SK-N-SH (cell line): ENCODE data around the gene JMJD1C. TPM values are rescaled to one million over a fixed set of nuclear protein-coding genes. Genes with fewer than 3 reads are reported as not detected.
A peak's percentile ranks its signal among the peaks of the same experiment; 100 is the strongest.

Source experiments
- CTCF ChIA-PET: fragments of 300-600, 350-600 bp; formaldehyde crosslinking; extraction: SDS; loops from one replicate; lab custom pipeline; 2021; lab: Yijun Ruan, JAX
- POLR2A ChIA-PET: fragments of 350-600 bp; sonication (Branson Sonifier 250); formaldehyde crosslinking; extraction: SDS; loops from one replicate; lab custom pipeline; 2020; ENCODE audit warnings: antibody characterized with exemption, inconsistent platforms; lab: Yijun Ruan, JAX
- DNase-seq: peaks from one replicate; pipeline ENCODE4 v3.0.0; 2012
- H2AFZ ChIP-seq: fragments of 200-600 bp; sonication (generic); 2 replicates; pipeline ENCODE4 v1.8.1; 2016; ENCODE audit warnings: antibody characterized with exemption, mild to moderate bottlenecking, low read depth
- H3F3A ChIP-seq: fragments of 200-600 bp; sonication (generic); replicated peaks from 2 replicates; pipeline ENCODE3; 2016; ENCODE audit warnings: antibody characterized with exemption, mild to moderate bottlenecking; ENCODE audit not compliant: insufficient read depth
- H3K27ac ChIP-seq, 2 experiments: fragments of 200-500 bp in 1 of 2; fragments of 200-600 bp in 1 of 2; sonication (Bioruptor generic) in 1 of 2; sonication (generic), shearing (Covaris generic) in 1 of 2; 2 replicates each; pipeline versions ENCODE4 v1.5.1 to v1.6.1; 2014 to 2016; ENCODE audit warnings: low read depth in 2 of 2, inconsistent platforms in 1 of 2, low read length in 1 of 2, mild to moderate bottlenecking in 1 of 2, mixed read lengths in 1 of 2
- H3K27me3 ChIP-seq: fragments of 200-600 bp; sonication (generic), shearing (Covaris generic); 2 replicates; pipeline ENCODE4 v1.6.1; 2016; ENCODE audit warnings: mixed run types; ENCODE audit not compliant: insufficient read depth
- H3K36me3 ChIP-seq, 2 experiments: fragments of 200-500 bp in 1 of 2; fragments of 200-600 bp in 1 of 2; sonication (Bioruptor generic) in 1 of 2; sonication (generic) in 1 of 2; replicated peaks in 1 of 2; 2 replicates each; pipeline versions ENCODE3 to v1.5.1; 2014 to 2016; ENCODE audit warnings: low read length in 1 of 2, mild to moderate bottlenecking in 1 of 2; ENCODE audit not compliant: insufficient read depth in 2 of 2, control insufficient read depth in 1 of 2
- H3K4me1 ChIP-seq, 2 experiments: fragments of 200-500 bp in 1 of 2; fragments of 200-600 bp in 1 of 2; sonication (Bioruptor generic) in 1 of 2; sonication (generic), shearing (Covaris generic) in 1 of 2; 2 replicates each; pipeline versions ENCODE4 v1.5.1 to v1.6.1; 2014 to 2016; ENCODE audit warnings: low read depth in 1 of 2, low read length in 1 of 2, mixed run types in 1 of 2; ENCODE audit not compliant: insufficient read depth in 2 of 2, control insufficient read depth in 1 of 2
- H3K4me2 ChIP-seq: fragments of 200-600 bp; sonication (generic), shearing (Covaris generic); 2 replicates; pipeline ENCODE4 v1.6.1; 2017; ENCODE audit warnings: mixed run types
- H3K4me3 ChIP-seq, 2 experiments: fragments of 200-500 bp in 1 of 2; fragments of 200-600 bp in 1 of 2; sonication (Bioruptor generic) in 1 of 2; sonication (generic), shearing (Covaris generic) in 1 of 2; 2 replicates each; pipeline versions ENCODE4 v1.5.1 to v1.8.1; 2014 to 2016; ENCODE audit warnings: low read depth in 2 of 2, inconsistent platforms in 1 of 2, low read length in 1 of 2, mild to moderate bottlenecking in 1 of 2, mixed read lengths in 1 of 2, moderate library complexity in 1 of 2
- H3K79me2 ChIP-seq: fragments of 200-600 bp; sonication (generic); 2 replicates; pipeline ENCODE4 v1.8.1; 2017; ENCODE audit warnings: mild to moderate bottlenecking; ENCODE audit not compliant: insufficient read depth
- H3K9ac ChIP-seq: fragments of 200-600 bp; sonication (generic); 2 replicates; pipeline ENCODE4 v1.6.1; 2017; ENCODE audit warnings: mixed run types
- H3K9me2 ChIP-seq: fragments of 200-600 bp; sonication (generic); 2 replicates; pipeline ENCODE4 v1.6.1; 2017; ENCODE audit warnings: mixed run types
- H3K9me3 ChIP-seq: fragments of 200-600 bp; sonication (generic); 2 replicates; pipeline ENCODE4 v1.6.1; 2017; ENCODE audit warnings: mixed run types, mild to moderate bottlenecking, moderate library complexity
- H4K20me1 ChIP-seq: fragments of 200-600 bp; sonication (generic); 2 replicates; pipeline ENCODE4 v1.6.1; 2017; ENCODE audit warnings: mild to moderate bottlenecking, mixed run types; ENCODE audit not compliant: insufficient read depth
- EP300 ChIP-seq, 2 experiments: IDR thresholded peaks; 2 replicates each; pipeline versions ENCODE4 v1.4.0 to v1.6.1; 2012; ENCODE audit warnings: borderline replicate concordance in 1 of 2, low read depth in 1 of 2, low read length in 1 of 2
- GABPA ChIP-seq: IDR thresholded peaks from 2 replicates; pipeline ENCODE4 v1.4.0; 2012; ENCODE audit warnings: low read depth, mild to moderate bottlenecking
- MEF2A ChIP-seq: IDR thresholded peaks from 2 replicates; pipeline ENCODE4 v1.4.0; 2012; ENCODE audit warnings: low read depth, borderline replicate concordance
- MXI1 ChIP-seq: IDR thresholded peaks from 2 replicates; pipeline ENCODE4 v1.6.1; 2012; ENCODE audit warnings: mild to moderate bottlenecking, low read depth, low read length, improper control_type of control experiment
- RAD21 ChIP-seq: IDR thresholded peaks from 2 replicates; pipeline ENCODE4 v1.6.1; 2012; ENCODE audit warnings: mild to moderate bottlenecking, low read length
- RCOR1 ChIP-seq: fragments of 150-350 bp; IDR thresholded peaks from 2 replicates; pipeline ENCODE4 v1.6.1; 2017; ENCODE audit warnings: antibody characterized with exemption, low read length
- RFX5 ChIP-seq: IDR thresholded peaks from 2 replicates; pipeline ENCODE4 v1.6.1; 2012; ENCODE audit warnings: mild to moderate bottlenecking, improper control_type of control experiment, low read length
- TAF1 ChIP-seq: IDR thresholded peaks from 2 replicates; pipeline ENCODE4 v1.6.1; 2012; ENCODE audit warnings: low read depth, mild to moderate bottlenecking, low read length, moderate library complexity, borderline replicate concordance
- TEAD4 ChIP-seq: IDR thresholded peaks from 2 replicates; pipeline ENCODE4 v1.4.0; 2012; ENCODE audit warnings: mild to moderate bottlenecking, borderline replicate concordance; ENCODE audit not compliant: insufficient read depth
- YY1 ChIP-seq: IDR thresholded peaks from 2 replicates; pipeline ENCODE4 v1.4.0; 2012; ENCODE audit warnings: low read depth, mild to moderate bottlenecking
- WGBS: methylation state at CpG from one replicate; pipeline ENCODE4 v1.1.6; 2017; ENCODE audit warnings: low lambda C conversion rate; 5-methylcytosine and 5-hydroxymethylcytosine counted together
- polyA plus RNA-seq, 3 experiments: library from polyadenylated mRNA; depleted of rRNA; stranded (reverse); fragments of >200 nt; gene quantifications; 2 replicates each; pipeline ENCODE4 v1.2.3, GENCODE V29; 2012
- TF ChIP-seq, protein P1 (sequence below): fragments of 200-600 bp; sonication (generic); IDR thresholded peaks from 2 replicates; pipeline ENCODE4 v1.6.1; 2017; ENCODE audit warnings: antibody characterized with exemption, mild to moderate bottlenecking, moderate library complexity
- TF ChIP-seq, protein P2 (sequence below): IDR thresholded peaks from 2 replicates; pipeline ENCODE4 v1.4.0; 2012; ENCODE audit warnings: low read depth, borderline replicate concordance
- TF ChIP-seq, protein P3 (sequence below): IDR thresholded peaks from 2 replicates; pipeline ENCODE4 v1.6.1; 2012; ENCODE audit warnings: mild to moderate bottlenecking, low read depth, low read length, moderate library complexity
- TF ChIP-seq, protein P4 (sequence below): IDR thresholded peaks from 2 replicates; pipeline ENCODE4; 2012
- TF ChIP-seq, protein P5 (sequence below): IDR thresholded peaks from 2 replicates; pipeline ENCODE4 v1.4.0; 2012; ENCODE audit warnings: low read depth
- TF ChIP-seq, protein P6 (sequence below): IDR thresholded peaks from 2 replicates; pipeline ENCODE4 v1.4.0; 2012; ENCODE audit warnings: low read depth, borderline replicate concordance

JMJD1C gene
- polyA plus RNA-seq, 1 of the 3 experiments (the other 2 are of a cell fraction): 11.7 TPM

DNA sequence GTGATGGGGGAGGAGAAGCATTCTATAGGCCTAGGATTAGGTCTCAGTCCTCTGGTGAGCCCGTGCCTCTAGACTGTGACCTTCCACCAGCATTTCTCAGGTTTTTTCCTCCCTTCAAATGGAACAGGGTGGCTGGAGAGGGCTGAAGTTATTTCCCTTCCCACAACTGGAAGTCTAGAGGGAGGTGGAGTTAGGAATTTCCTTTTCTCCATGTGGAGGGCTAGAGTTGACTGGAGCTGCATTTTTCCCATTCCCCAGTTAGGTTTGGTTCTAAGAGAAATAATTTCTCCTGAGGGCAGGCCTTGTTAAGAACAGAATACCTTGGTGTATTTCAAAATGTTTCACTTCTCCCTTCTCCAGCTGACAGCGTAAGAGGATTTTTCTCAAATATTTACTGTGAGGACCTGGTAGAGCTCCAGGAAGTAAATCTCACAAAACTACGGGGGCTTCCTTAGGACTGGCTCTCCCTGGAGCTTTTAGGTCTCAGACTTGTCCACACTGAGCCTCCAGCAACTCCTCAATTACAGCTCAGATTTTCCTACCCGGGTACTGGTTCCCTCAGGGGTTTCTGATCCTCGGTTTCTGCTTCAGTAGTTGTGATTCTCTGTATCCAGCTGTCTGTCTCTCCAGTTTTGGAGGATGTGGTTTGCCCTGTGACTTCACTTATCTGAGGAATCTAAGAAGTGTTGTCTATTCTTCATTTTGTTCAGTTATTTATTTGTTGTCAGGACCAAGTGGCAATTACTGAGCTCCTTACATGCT lies 49.4 kb upstream of the JMJD1C start:
- 82% methylated on average over 5 of the region's 5 CpGs for WGBS
- Histone ChIP-seq H3K79me2 (peaks cover 100% of the 10 kb centered on the region), H3K36me3 (peaks cover 10 to 31% of the 10 kb centered on the region in 2 experiments), H3K9me2 (no peaks in the 10 kb centered on the region), H3K9me3 (peaks cover 7% of the 10 kb centered on the region; the same call in 1 of the 2 replicates), H2AFZ (no peak overlapping the region), H3F3A (peaks cover 7% of the 10 kb centered on the region), H4K20me1 (peaks cover 20% of the 10 kb centered on the region), H3K4me1 (peaks cover 11 to 13% of the 10 kb centered on the region in 2 experiments; a peak in 3 of 4 replicates), H3K4me3 (no peak overlapping the region), H3K27ac (peak overlapping the region in 1 of 2 experiments; percentile 22; a peak in 1 of 4 replicates), H3K4me2 (no peak overlapping the region), H3K27me3 (no peaks in the 10 kb centered on the region), H3K9ac (no peak overlapping the region)
- ChIA-PET POLR2A (no interaction called here), CTCF (interaction anchor here (0.9 to 1.2 kb wide), 3 partner anchors 114 to 299 kb away, joined by 3 to 7 read pairs (median 4); no protein-coding TSS in a partner anchor)
- no peak for DNase-seq
- no peak for TF ChIP-seq TAF1

DNA sequence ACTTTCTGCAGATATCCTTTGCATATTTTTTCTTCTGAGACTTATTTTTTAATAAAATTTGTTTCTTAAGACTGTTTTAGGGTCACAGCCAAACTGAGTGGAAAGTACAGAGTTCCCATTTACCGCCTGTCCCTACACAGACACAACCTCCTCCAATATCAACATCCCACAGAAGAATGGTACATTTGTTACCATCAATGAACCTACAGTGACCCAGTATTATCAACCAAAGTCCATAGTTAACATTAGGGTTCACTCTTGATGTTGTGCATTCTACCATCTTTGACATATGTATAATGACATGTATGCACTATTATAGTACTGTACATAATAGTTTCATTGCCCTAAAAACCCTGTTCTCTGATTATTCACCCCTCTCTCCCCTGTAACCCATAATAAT lies 40.8 kb upstream of the JMJD1C start:
- H3K9ac ChIP-seq: no peak overlapping the region
- TF ChIP-seq TEAD4: no peak
- TF ChIP-seq, protein P1, sequence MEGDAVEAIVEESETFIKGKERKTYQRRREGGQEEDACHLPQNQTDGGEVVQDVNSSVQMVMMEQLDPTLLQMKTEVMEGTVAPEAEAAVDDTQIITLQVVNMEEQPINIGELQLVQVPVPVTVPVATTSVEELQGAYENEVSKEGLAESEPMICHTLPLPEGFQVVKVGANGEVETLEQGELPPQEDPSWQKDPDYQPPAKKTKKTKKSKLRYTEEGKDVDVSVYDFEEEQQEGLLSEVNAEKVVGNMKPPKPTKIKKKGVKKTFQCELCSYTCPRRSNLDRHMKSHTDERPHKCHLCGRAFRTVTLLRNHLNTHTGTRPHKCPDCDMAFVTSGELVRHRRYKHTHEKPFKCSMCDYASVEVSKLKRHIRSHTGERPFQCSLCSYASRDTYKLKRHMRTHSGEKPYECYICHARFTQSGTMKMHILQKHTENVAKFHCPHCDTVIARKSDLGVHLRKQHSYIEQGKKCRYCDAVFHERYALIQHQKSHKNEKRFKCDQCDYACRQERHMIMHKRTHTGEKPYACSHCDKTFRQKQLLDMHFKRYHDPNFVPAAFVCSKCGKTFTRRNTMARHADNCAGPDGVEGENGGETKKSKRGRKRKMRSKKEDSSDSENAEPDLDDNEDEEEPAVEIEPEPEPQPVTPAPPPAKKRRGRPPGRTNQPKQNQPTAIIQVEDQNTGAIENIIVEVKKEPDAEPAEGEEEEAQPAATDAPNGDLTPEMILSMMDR: no peak
- no peak for TF ChIP-seq MXI1
- no peak for TF ChIP-seq GABPA
- TF ChIP-seq, protein P2, sequence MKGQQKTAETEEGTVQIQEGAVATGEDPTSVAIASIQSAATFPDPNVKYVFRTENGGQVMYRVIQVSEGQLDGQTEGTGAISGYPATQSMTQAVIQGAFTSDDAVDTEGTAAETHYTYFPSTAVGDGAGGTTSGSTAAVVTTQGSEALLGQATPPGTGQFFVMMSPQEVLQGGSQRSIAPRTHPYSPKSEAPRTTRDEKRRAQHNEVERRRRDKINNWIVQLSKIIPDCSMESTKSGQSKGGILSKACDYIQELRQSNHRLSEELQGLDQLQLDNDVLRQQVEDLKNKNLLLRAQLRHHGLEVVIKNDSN: no peak
- TF ChIP-seq, protein P3, sequence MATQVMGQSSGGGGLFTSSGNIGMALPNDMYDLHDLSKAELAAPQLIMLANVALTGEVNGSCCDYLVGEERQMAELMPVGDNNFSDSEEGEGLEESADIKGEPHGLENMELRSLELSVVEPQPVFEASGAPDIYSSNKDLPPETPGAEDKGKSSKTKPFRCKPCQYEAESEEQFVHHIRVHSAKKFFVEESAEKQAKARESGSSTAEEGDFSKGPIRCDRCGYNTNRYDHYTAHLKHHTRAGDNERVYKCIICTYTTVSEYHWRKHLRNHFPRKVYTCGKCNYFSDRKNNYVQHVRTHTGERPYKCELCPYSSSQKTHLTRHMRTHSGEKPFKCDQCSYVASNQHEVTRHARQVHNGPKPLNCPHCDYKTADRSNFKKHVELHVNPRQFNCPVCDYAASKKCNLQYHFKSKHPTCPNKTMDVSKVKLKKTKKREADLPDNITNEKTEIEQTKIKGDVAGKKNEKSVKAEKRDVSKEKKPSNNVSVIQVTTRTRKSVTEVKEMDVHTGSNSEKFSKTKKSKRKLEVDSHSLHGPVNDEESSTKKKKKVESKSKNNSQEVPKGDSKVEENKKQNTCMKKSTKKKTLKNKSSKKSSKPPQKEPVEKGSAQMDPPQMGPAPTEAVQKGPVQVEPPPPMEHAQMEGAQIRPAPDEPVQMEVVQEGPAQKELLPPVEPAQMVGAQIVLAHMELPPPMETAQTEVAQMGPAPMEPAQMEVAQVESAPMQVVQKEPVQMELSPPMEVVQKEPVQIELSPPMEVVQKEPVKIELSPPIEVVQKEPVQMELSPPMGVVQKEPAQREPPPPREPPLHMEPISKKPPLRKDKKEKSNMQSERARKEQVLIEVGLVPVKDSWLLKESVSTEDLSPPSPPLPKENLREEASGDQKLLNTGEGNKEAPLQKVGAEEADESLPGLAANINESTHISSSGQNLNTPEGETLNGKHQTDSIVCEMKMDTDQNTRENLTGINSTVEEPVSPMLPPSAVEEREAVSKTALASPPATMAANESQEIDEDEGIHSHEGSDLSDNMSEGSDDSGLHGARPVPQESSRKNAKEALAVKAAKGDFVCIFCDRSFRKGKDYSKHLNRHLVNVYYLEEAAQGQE: no peak
- TF ChIP-seq EP300 (IDR thresholded peaks at IDR 0.05; ENCODE audit: borderline replicate concordance in 1 of 2, low read depth in 1 of 2, low read length in 1 of 2): no peak
- TF ChIP-seq MEF2A: no peak
- TF ChIP-seq, protein P4, sequence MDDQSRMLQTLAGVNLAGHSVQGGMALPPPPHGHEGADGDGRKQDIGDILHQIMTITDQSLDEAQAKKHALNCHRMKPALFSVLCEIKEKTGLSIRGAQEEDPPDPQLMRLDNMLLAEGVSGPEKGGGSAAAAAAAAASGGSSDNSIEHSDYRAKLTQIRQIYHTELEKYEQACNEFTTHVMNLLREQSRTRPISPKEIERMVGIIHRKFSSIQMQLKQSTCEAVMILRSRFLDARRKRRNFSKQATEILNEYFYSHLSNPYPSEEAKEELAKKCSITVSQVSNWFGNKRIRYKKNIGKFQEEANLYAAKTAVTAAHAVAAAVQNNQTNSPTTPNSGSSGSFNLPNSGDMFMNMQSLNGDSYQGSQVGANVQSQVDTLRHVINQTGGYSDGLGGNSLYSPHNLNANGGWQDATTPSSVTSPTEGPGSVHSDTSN: no peak
- TF ChIP-seq, protein P5, sequence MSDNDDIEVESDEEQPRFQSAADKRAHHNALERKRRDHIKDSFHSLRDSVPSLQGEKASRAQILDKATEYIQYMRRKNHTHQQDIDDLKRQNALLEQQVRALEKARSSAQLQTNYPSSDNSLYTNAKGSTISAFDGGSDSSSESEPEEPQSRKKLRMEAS: no peak
- TF ChIP-seq, protein P6, sequence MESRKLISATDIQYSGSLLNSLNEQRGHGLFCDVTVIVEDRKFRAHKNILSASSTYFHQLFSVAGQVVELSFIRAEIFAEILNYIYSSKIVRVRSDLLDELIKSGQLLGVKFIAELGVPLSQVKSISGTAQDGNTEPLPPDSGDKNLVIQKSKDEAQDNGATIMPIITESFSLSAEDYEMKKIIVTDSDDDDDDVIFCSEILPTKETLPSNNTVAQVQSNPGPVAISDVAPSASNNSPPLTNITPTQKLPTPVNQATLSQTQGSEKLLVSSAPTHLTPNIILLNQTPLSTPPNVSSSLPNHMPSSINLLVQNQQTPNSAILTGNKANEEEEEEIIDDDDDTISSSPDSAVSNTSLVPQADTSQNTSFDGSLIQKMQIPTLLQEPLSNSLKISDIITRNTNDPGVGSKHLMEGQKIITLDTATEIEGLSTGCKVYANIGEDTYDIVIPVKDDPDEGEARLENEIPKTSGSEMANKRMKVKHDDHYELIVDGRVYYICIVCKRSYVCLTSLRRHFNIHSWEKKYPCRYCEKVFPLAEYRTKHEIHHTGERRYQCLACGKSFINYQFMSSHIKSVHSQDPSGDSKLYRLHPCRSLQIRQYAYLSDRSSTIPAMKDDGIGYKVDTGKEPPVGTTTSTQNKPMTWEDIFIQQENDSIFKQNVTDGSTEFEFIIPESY: no peak
- TF ChIP-seq RFX5: no peak
- TF ChIP-seq RAD21: no peak
- no peak for TF ChIP-seq RCOR1
- TF ChIP-seq YY1: no peak
- H3K4me3 ChIP-seq: no peak overlapping the region
- no peaks in the 10 kb centered on the region for H3K9me3 ChIP-seq
- H3K27ac ChIP-seq: no peak overlapping the region
- peaks cover 3 to 7% of the 10 kb centered on the region in 2 experiments for H3K36me3 ChIP-seq
- peaks cover 8% of the 10 kb centered on the region for H4K20me1 ChIP-seq
- DNase-seq: no peak
- POLR2A ChIA-PET: no interaction called here
- peaks cover 96% of the 10 kb centered on the region for H3K79me2 ChIP-seq
- no peaks in the 10 kb centered on the region for H3K9me2 ChIP-seq
- CTCF ChIA-PET: interaction anchor here (1.0 kb wide), 1 partner anchor 16 kb away, joined by 3 read pairs; no protein-coding TSS in a partner anchor
- H3K27me3 ChIP-seq: no peaks in the 10 kb centered on the region
- WGBS: 100% methylated on average over 1 of the region's 1 CpG
- H2AFZ ChIP-seq: no peak overlapping the region
- H3K4me2 ChIP-seq: no peak overlapping the region
- H3K4me1 ChIP-seq: no peaks in the 10 kb centered on the region
- peaks cover 4% of the 10 kb centered on the region for H3F3A ChIP-seq
